ENCODE results near the gene VCP.

- TF ChIP-seq CTCF (tag by site-specific recombination; IDR thresholded peaks at IDR 0.05) (no peak), REST (tag by site-specific recombination; IDR thresholded peaks at IDR 0.05) (no peak)
Measured at GRCh38 chr9:35074141-35074540, 1.7 kb upstream of the VCP start.
